ENCODE measurements around the gene TBX10. TPM values are rescaled to one million over a fixed set of nuclear protein-coding genes. Genes with fewer than 3 reads are reported as not detected.

Gene TBX10
- total RNA-seq, 1 experiment from 2014 or later: not detected

DNA sequence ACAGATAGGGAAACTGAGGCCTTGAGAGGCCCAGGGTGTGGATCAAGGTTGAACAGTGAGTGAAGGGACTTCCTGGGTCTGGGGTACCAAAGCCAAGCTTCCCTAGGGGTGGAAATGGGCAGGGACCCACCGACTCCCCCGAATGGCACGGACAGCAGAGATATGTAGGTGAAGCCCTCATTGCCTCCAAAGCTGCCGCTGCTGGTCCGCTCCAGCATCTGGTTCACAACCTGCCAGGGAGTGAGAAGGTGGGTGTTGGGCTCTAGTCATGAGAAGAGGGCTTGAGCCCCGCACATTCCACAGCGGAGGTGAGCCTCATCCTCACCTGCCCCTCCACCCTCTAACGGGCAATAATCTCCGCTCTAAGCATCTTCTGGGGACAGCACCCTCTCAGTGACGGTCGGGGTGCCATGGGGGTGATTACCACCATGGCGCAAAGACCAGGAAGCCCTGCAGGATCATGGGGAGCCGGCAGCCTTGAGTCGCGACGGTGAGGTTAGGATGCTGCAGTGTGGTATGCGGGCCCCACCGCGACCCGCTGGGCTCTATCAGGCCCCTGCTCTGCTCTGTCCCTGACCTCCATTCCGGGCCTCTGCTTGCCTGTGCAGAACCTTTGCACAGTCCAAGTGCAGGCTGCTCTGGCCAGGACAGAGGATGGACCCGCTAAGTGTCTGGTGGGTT, 24.1 kb upstream of the TBX10 start:
- DNase-seq: no peak
- no peaks in the 10 kb centered on the region for H3K4me1 Mint-ChIP-seq
- WGBS (ENCODE audit: extremely low coverage, insufficient read length, low lambda C conversion rate): no CpG with 5 or more reads among the region's 22 CpGs
- H3K27me3 Mint-ChIP-seq (ENCODE audit: low read depth): peaks cover 11% of the 10 kb centered on the region
- Histone ChIP-seq H4K91ac (ENCODE audit: insufficient read length, low read depth, low read length) (no peak overlapping the region), H4K20me1 (ENCODE audit: control insufficient read depth, insufficient read depth, insufficient read length) (no peaks in the 10 kb centered on the region), H2AK5ac (ENCODE audit: insufficient read length, low read length) (no peak overlapping the region), H3K4me2 (ENCODE audit: insufficient read depth, insufficient read length, low read length) (no peak overlapping the region), H3K79me2 (ENCODE audit: insufficient read depth, low read length) (no peaks in the 10 kb centered on the region), H3K18ac (ENCODE audit: insufficient read length, low read depth, low read length) (no peak overlapping the region), H3K56ac (ENCODE audit: insufficient read length, low read depth, low read length) (no peak overlapping the region), H3K27me3 (ENCODE audit: insufficient read depth, low read length) (no peaks in the 10 kb centered on the region), H2BK15ac (ENCODE audit: low read depth, low read length) (no peak overlapping the region), H2BK20ac (ENCODE audit: low read depth, low read length, poor library complexity, severe bottlenecking) (no peak overlapping the region), H2AFZ (ENCODE audit: low read length) (no peak overlapping the region), H3K4ac (ENCODE audit: low read depth, low read length) (no peak overlapping the region), H3T11ph (ENCODE audit: low read length) (no peak overlapping the region), H3K14ac (ENCODE audit: insufficient read depth, low read length) (no peak overlapping the region), H3K4me1 (ENCODE audit: insufficient read depth, low read length) (no peaks in the 10 kb centered on the region), H3K79me1 (ENCODE audit: insufficient read depth, low read depth, low read length, poor library complexity, severe bottlenecking) (no peaks in the 10 kb centered on the region), H4K8ac (replicated peaks; ENCODE audit: insufficient read length, low read depth, low read length) (no peak overlapping the region), H2BK12ac (ENCODE audit: insufficient read length, low read depth, low read length) (no peak overlapping the region), H3K9ac (ENCODE audit: extremely low read depth, insufficient read length, low read length) (no peak overlapping the region), H2BK5ac (ENCODE audit: insufficient read length, low read length) (no peak overlapping the region), H3K27ac (ENCODE audit: insufficient read length, low read depth, low read length) (no peak overlapping the region), H4K5ac (ENCODE audit: insufficient read length, low read depth, low read length) (no peak overlapping the region), H3K23ac (ENCODE audit: insufficient read length, low read depth, low read length) (no peak overlapping the region), H2BK120ac (ENCODE audit: low read depth, low read length, poor library complexity, severe bottlenecking) (no peak overlapping the region), H3K9me3 (ENCODE audit: control insufficient read depth, low read depth, low read length) (no peaks in the 10 kb centered on the region), H3K23me2 (ENCODE audit: insufficient read length, low read depth, low read length, poor library complexity, severe bottlenecking) (no peaks in the 10 kb centered on the region)
- TF ChIP-seq, protein P1, sequence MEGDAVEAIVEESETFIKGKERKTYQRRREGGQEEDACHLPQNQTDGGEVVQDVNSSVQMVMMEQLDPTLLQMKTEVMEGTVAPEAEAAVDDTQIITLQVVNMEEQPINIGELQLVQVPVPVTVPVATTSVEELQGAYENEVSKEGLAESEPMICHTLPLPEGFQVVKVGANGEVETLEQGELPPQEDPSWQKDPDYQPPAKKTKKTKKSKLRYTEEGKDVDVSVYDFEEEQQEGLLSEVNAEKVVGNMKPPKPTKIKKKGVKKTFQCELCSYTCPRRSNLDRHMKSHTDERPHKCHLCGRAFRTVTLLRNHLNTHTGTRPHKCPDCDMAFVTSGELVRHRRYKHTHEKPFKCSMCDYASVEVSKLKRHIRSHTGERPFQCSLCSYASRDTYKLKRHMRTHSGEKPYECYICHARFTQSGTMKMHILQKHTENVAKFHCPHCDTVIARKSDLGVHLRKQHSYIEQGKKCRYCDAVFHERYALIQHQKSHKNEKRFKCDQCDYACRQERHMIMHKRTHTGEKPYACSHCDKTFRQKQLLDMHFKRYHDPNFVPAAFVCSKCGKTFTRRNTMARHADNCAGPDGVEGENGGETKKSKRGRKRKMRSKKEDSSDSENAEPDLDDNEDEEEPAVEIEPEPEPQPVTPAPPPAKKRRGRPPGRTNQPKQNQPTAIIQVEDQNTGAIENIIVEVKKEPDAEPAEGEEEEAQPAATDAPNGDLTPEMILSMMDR (conservative IDR thresholded peaks at IDR 0.05): no peak
- H3K27ac Mint-ChIP-seq: no peak overlapping the region
- peaks cover 0 to 3% (median 0%) of the 10 kb centered on the region in 3 experiments; a peak in 1 of 7 replicates for H3K36me3 Mint-ChIP-seq (ENCODE audit: insufficient read depth in 1 of 3, low read depth in 3 of 3)
- H3K4me3 Mint-ChIP-seq: no peak overlapping the region
- H3K9me3 Mint-ChIP-seq: peaks cover under 1 to 4% of the 10 kb centered on the region in 2 experiments; a peak in 2 of 5 replicates

All from H9 (cell line).